ENCODE data around the gene ADAT3.

Gene ADAT3

DNA sequence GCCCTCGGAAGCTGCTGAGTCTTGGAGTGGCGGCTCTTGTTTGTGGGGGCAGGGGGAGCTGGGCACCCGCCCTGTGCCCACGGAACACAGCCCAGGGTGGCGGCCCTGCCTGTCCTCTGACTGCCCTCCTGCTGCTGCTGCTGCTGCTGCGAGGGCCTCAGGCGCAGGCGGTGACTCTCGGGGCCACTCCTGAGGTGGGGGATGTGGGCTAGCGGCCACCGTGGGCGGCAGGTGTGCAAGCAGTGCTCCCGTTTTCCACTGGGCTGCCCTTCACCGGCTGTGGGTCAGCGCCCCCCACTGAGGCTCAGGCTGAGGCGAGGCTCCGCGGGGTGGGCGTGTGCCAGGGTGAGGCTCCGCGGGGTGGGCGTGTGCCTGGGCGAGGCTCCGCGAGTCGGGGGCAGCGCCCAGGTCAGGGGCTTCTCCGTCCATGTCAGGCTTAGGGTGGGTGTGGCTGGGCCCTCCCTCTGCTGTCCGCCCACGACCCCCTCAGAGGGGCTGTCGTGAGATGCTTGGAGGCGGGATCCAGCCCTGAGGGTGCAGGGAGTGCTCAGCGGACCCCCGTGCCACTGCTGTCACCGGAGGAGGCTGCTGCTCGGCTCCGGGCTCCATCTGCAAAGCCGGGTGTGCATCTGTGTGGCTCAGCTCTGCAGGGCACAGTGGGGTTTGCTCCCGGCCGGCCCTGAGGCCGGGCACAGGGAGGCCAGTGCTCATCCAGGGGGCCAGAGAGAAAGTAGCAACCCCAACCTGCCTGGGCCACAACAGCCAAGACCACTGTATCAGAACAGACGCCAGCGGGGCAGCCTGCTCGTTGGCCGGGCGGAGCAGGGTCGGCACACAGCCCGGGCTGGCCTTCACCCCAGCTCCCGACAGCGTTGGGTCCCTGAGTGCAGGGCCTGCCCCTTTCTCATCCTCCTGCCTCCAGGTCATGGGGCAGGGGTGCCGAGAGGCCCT is 50.2 kb downstream of the ADAT3 start:
- Histone ChIP-seq H3K4me2 (no peak overlapping the region), H3K27ac (no peak overlapping the region), H3K36me3 (ENCODE audit: insufficient read depth) (no peaks in the 10 kb centered on the region), H3K4me3 (IDR thresholded peaks at IDR 0.05; ENCODE audit: insufficient read depth, low read depth, low read length) (no peak overlapping the region), H3K4me1 (ENCODE audit: low read depth, poor library complexity, severe bottlenecking) (no peaks in the 10 kb centered on the region), H3K9ac (no peak overlapping the region), H2AFZ (ENCODE audit: low read depth) (no peak overlapping the region), H3K27me3 (ENCODE audit: insufficient read depth, low read depth) (no peaks in the 10 kb centered on the region), H3K79me2 (ENCODE audit: insufficient read depth, low read depth) (peaks cover 49% of the 10 kb centered on the region), H4K20me1 (ENCODE audit: insufficient read depth) (no peaks in the 10 kb centered on the region)
- TF ChIP-seq, protein P1, sequence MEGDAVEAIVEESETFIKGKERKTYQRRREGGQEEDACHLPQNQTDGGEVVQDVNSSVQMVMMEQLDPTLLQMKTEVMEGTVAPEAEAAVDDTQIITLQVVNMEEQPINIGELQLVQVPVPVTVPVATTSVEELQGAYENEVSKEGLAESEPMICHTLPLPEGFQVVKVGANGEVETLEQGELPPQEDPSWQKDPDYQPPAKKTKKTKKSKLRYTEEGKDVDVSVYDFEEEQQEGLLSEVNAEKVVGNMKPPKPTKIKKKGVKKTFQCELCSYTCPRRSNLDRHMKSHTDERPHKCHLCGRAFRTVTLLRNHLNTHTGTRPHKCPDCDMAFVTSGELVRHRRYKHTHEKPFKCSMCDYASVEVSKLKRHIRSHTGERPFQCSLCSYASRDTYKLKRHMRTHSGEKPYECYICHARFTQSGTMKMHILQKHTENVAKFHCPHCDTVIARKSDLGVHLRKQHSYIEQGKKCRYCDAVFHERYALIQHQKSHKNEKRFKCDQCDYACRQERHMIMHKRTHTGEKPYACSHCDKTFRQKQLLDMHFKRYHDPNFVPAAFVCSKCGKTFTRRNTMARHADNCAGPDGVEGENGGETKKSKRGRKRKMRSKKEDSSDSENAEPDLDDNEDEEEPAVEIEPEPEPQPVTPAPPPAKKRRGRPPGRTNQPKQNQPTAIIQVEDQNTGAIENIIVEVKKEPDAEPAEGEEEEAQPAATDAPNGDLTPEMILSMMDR (conservative IDR thresholded peaks at IDR 0.05; ENCODE audit: low read depth, low read length) = no peak

DNA sequence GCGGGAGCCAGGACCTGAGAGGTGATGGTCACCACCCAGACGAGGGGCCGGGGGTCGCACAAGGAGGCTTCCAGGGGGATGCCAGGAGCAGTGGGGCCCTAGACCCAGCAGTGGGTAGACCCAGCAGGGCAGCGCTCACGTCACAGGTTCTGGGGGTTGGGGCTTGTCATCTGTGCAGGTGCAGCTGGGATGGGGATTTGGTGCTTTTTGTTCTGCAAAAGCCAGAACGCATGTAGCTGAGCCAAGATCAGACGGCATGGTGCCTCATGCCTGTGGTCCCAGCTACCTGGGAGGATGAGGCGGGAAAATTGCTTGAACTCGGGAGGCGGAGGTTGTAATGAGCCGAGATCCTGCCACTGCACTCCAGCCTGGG is 50.9 kb downstream of the ADAT3 start:
- Histone ChIP-seq H2AFZ (ENCODE audit: low read depth) (no peak overlapping the region), H4K20me1 (ENCODE audit: insufficient read depth) (no peaks in the 10 kb centered on the region), H3K27me3 (ENCODE audit: insufficient read depth, low read depth) (no peaks in the 10 kb centered on the region), H3K27ac (no peak overlapping the region), H3K4me2 (no peak overlapping the region), H3K4me1 (ENCODE audit: low read depth, poor library complexity, severe bottlenecking) (no peaks in the 10 kb centered on the region), H3K36me3 (ENCODE audit: insufficient read depth) (no peaks in the 10 kb centered on the region), H3K9ac (no peak overlapping the region), H3K79me2 (ENCODE audit: insufficient read depth, low read depth) (peaks cover 55% of the 10 kb centered on the region), H3K4me3 (IDR thresholded peaks at IDR 0.05; ENCODE audit: insufficient read depth, low read depth, low read length) (no peak overlapping the region)
- TF ChIP-seq, protein P1 (conservative IDR thresholded peaks at IDR 0.05; ENCODE audit: low read depth, low read length) = no peak

DNA sequence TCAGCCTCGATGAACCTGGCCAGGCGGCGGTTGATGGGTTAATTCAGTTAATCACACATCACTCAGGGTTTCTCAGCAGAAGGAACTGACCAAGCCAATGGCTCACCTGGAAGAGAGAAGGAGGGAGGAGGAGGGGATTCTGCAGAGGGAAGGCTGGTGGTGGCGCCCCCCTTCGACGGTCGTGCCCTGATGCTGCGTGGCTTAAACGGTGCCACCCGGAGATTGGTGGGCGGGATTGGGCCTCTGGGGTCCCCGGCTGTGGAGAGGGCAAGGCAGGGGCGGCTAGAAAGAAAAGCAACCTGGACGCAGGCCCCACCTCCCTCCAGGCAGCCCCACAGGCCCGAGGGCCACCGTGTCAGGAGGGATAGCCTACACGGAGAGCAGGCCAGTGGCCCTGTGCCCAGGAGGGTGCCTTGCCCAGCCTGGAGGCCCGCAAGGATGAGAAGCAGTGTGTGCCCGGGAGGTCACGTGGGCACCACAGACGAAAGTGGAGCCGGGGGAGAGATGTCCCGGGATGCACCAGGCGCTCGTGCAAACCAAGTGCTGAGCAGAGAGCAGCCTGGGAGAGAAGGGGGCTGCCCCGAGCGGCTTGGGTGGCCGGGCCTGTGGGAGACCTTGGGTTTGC is 51.8 kb downstream of the ADAT3 start:
- Histone ChIP-seq H4K20me1 (ENCODE audit: insufficient read depth) (no peaks in the 10 kb centered on the region), H3K4me1 (ENCODE audit: low read depth, poor library complexity, severe bottlenecking) (no peaks in the 10 kb centered on the region), H3K79me2 (ENCODE audit: insufficient read depth, low read depth) (peaks cover 52% of the 10 kb centered on the region), H3K27ac (no peak overlapping the region), H3K4me2 (no peak overlapping the region), H3K4me3 (IDR thresholded peaks at IDR 0.05; ENCODE audit: insufficient read depth, low read depth, low read length) (no peak overlapping the region), H2AFZ (ENCODE audit: low read depth) (no peak overlapping the region), H3K9ac (no peak overlapping the region), H3K36me3 (ENCODE audit: insufficient read depth) (no peaks in the 10 kb centered on the region), H3K27me3 (ENCODE audit: insufficient read depth, low read depth) (no peaks in the 10 kb centered on the region)
- TF ChIP-seq, protein P1 (conservative IDR thresholded peaks at IDR 0.05; ENCODE audit: low read depth, low read length) = no peak

DNA sequence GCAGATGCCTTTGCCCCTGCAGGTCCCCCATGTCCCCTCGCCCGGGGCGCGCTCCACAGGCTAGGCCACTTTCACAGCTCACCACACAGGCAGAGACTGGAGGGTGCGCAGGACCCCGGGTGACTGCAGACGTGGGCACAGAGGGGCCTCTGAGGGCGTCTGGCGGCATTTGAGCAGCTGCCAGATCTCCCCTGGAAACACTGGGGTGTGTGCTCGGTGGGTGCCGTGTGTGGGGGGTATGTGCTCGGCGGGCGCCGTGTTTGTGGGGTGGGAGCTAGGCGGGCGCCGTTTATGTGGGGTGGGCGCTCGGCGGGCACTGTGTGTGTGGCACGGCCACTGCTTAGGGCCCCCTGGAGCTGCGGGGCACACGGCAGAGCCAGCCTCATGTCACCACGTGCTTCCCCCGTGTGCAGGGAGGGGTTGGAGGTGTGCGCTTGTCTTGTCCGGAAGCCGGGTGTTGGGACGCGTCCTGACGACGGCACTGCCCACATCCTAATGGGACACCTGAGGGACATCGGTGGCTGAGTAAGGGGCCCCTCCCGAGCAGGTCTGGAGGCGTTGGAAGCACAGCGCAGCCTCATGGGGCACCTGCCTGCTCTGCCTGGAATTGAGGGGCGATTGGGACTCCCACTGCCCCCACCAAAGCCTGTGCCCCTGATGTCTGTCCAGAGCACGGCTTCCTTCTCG is 52.5 kb downstream of the ADAT3 start:
- Histone ChIP-seq H2AFZ (ENCODE audit: low read depth) (no peak overlapping the region), H3K4me1 (ENCODE audit: low read depth, poor library complexity, severe bottlenecking) (no peaks in the 10 kb centered on the region), H3K4me2 (no peak overlapping the region), H3K27me3 (ENCODE audit: insufficient read depth, low read depth) (no peaks in the 10 kb centered on the region), H3K9ac (no peak overlapping the region), H4K20me1 (ENCODE audit: insufficient read depth) (no peaks in the 10 kb centered on the region), H3K4me3 (IDR thresholded peaks at IDR 0.05; ENCODE audit: insufficient read depth, low read depth, low read length) (no peak overlapping the region), H3K36me3 (ENCODE audit: insufficient read depth) (no peaks in the 10 kb centered on the region), H3K79me2 (ENCODE audit: insufficient read depth, low read depth) (peaks cover 45% of the 10 kb centered on the region), H3K27ac (no peak overlapping the region)
- TF ChIP-seq, protein P1 (conservative IDR thresholded peaks at IDR 0.05; ENCODE audit: low read depth, low read length) = no peak

Data from KMS-11 (cell line).